Dermis lymphatic vessel endothelial cell (primary cell): ENCODE results near the gene TM9SF1. TPM values are rescaled to one million over a fixed set of nuclear protein-coding genes. Genes with fewer than 3 reads are reported as not detected.

Experiments
- total RNA-seq: library from RNA; depleted of rRNA; stranded (reverse); fragments of >200 nt; gene quantifications from 2 replicates; pipeline ENCODE4 v1.2.1, GENCODE V29; 2014

Gene TM9SF1
- total RNA-seq = 39.6 and 58.0 TPM in 2 replicates

GRCh38 chr14:24195186-24196070 lies at the start of gene TM9SF1:
TSS of gene TM9SF1 (minus strand) at chr14:24195441. CDS start at chr14:24195019, 422 bp downstream.

GRCh38 chr14:24232645-24233537 lies 37.6 kb upstream of the TM9SF1 start, which contains the start of gene GMPR2:
TSS of gene GMPR2 (plus strand) at chr14:24232929. CDS start at chr14:24233254, 325 bp downstream.

GRCh38 chr14:24232121-24232644 lies 36.9 kb upstream of the TM9SF1 start, which contains the start of gene NEDD8:
TSS of gene NEDD8 (minus strand) at chr14:24232367. CDS start at chr14:24232267, 100 bp downstream.

GRCh38 chr14:24215495-24216344 lies 20.5 kb upstream of the TM9SF1 start, which contains the start of gene MDP1:
TSS of gene MDP1 (minus strand) at chr14:24216066. CDS start at chr14:24215955, 111 bp downstream.

DNA sequence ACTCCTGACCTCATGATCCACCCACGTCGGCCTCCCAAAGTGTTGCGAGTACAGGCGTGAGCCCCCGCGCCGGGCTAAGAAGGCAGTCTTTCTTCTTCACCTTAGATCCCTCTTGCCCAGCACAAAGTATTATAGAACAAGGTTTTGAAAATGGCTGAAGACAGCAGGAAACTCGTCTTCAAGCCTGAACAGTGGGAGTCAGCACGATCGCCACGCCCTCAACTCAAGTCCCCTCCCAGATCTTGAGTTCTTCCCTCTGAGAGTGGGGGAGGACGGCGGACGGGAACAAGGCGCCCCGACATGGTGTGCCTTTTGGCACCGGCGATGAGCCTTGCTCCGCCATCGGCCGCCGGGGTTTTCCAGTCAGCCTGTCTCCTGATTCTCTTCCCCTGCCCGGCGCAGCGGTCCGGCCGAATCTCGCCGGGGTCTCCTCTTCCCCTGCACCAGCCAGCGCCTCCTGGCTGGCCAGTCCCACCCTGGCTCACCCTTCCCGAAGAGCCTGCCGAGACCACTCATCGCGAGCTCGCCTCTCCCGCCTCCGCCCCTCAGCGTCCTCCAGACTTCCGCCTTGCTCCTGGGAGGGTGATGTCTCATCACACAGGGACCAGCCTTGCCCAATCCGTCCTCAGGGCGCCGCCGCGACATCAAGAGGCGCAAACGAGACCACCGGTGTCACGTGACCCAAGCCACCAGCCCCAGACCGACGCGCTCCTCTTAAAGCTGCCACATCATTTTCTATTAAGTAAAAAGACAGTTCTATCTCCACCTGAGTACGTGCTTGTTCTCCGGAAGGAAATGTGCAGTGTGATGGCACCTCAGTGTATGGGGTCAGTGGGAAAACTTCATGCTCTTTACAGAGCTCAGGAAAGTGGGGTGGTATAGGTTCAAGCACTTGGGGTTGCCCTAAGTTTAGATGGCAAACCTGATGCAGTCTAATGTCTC lies 18.0 kb upstream of the TM9SF1 start, which contains the start of gene CHMP4A:
Gene CHMP4A, minus strand, starts transcription at position 565 of the 942 bp plus-strand sequence. Its CDS starts 49 bp downstream, at position 516.

DNA sequence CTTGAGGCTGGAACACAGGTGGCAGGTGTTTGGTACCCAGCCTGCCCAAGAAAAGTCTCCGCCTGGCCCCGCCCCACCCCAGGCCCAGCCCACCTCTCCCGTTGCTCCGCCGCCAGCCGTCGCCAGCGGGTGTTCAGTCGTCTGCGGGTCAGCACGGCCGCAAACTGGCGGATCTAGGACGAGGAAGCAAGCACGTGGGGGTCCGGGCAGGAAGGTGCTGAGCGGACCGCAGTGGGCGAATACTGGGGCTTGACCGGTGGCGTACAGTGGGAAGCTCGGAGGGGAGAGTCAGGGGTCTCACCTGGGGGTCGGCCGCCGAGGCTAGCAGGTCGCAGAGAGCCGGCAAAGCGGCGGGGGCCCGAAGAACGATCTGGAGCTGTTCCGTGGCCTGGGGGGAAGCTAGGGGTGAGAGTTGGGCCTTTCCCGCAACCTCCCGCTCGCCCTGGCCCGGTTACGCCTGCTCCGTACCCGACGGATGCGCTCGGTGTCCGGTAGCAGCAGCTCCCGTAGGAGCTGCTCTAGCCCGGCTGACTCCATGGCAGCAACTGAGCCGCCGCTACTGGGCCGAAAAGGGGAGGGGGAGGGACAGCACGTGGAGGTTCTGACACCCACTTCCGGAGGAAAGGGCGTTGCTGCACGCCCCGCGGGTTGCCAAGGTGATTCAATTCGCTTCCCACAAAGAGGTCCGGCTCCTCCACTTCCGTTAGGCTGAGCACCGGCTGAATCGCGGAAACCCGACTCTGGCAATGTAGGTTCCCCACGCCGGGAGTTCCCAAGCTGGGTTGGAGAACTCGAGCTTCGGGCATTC lies 6.8 kb downstream of the TM9SF1 start, which contains the start of gene IPO4:
Gene IPO4, minus strand, starts transcription at position 566 of the 808 bp plus-strand sequence. Its CDS starts 29 bp downstream, at position 537.

GRCh38 chr14:24171422-24172260 lies 23.6 kb downstream of the TM9SF1 start, which contains the start of gene REC8:
TSS of gene REC8 (plus strand) at chr14:24172080. CDS start at chr14:24172553, 473 bp downstream.

GRCh38 chr14:24160850-24161804 lies 34.1 kb downstream of the TM9SF1 start, which contains the start of gene IRF9:
TSS of gene IRF9 (plus strand) at chr14:24161265. CDS start at chr14:24162145, 880 bp downstream.

DNA sequence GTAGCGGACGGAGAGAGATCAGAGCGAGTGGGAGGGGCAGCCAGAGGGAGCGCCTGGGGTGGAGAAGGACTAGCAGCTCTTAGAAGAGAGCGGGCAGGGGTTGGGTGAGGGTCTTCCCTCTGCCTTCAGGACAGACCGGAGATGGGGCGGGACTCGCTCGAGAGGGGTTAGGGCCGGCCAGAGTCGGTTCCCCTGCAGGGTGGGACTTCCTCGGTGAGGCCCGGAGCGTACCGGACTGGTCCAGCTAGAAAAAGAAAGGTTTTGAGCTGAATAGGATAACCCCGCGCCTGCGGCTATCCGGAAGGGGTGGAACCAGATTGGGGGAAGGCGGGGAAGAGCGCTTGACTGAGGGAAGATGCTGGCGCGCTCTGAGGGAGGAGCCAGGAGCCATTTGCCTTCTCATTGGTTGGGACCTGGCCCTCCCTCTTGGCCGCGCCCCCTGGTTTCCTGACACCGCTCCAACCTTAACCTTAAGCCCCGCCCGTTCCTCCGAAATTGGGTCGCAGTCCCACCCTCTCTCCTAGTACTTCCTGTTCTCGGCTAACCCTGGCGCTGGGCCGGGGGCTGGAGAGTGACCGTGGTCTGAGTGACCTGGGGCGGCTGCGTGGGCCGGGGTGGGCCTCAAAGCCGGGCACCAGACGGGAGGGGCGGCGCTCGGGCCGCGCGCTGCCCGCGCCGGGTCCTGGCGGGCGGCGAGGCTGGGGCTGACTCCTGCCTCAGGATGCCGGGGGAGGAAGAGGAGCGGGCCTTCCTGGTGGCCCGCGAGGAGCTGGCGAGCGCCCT lies 48.1 kb downstream of the TM9SF1 start, which contains the start of gene RNF31:
Gene RNF31, plus strand, starts transcription at position 521 of the 783 bp plus-strand sequence. Its CDS starts 201 bp downstream, at position 722.

DNA sequence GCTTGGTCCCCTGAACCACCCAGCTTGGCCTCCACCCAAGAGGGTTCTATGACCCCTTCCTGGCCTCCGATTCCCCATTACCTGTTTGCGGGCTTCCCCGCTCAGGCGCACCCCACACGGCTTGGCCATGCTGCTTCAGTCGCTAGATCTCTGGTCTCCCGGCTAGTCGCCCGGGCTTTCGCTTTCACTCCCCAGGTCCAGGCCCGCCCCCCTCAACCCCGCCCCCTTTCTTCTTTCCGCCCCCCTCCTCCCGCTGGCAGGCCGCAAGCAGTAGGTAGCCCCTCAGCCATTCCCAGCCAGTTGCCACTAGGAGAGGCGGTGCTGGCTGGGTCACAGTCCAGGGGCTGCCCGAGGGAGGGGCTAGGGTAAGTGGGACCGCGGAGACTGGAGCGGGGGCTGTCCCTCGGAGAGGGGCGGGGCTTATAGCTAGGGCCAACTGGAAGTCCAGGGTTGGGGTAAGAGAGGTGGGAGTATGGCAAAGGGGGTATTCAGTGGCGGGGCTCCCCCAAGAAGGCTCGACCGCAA lies 48.7 kb downstream of the TM9SF1 start, which contains the start of gene PSME2:
Gene PSME2, minus strand, starts transcription at position 158 of the 525 bp plus-strand sequence. Its CDS starts 29 bp downstream, at position 129.

GRCh38 chr14:24141097-24141880 lies 54.0 kb downstream of the TM9SF1 start, which contains the start of gene EMC9:
TSS of gene EMC9 (minus strand) at chr14:24141591. CDS start at chr14:24141304, 287 bp downstream.

